GM19240 (cell line): ENCODE results near the gene PAX3.
"Not testable (repeated sequence)": the region's sequence is repeated elsewhere in the genome, so short reads cannot be mapped to it uniquely, and the experiment has no call there.

Experiments
- DNase-seq: peaks from one replicate; pipeline ENCODE4 v3.0.0; 2011; ENCODE audit warnings: low spot score; ENCODE audit not compliant: insufficient read length

Gene PAX3

DNA sequence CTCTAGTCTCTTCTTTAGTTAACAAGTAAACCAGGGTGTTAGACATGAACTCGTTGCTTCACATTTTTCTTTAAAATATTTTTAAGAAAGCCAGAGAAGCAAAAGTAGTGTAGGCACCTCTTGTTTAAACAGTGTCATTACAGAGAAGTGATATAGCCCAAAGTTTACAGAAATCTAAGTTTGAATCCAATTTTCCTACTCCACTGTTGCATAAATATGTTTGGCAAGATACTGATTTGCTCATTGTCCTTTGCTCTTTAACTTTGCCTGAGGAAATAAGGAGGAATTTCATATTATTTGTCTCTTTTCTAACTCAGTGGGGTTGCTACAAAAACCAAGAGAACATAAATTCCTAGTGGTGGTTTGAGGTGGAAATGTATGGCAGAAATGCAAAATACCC, 81.1 kb downstream of the PAX3 start:
- DNase-seq, result no peak

DNA sequence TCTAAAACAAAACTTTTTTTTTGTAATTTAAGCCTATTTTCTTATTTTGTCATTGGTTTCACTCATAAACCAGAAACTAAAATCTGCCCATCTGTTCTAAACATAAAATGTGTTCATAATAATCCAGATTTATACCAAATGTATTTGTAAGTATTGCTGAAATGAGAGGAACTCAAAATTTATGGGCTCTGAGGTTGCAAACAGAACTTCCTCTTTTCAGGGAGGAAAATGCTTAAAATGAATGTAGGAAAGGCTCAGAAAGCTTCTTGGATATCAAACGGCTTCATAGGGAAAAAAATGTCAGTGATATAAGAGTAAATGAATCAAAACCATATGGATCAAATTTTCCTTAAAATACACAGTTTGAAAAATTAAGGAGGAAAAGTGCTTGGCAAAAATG, 83.9 kb downstream of the PAX3 start:
- DNase-seq, result no peak

- DNase-seq, result no peak
These were observed 85.7 kb downstream of the PAX3 start for GRCh38 chr2:222213049-222213448.

GRCh38 chr2:222212571-222212970, 86.2 kb downstream of the PAX3 start:
- no peak for DNase-seq

DNA sequence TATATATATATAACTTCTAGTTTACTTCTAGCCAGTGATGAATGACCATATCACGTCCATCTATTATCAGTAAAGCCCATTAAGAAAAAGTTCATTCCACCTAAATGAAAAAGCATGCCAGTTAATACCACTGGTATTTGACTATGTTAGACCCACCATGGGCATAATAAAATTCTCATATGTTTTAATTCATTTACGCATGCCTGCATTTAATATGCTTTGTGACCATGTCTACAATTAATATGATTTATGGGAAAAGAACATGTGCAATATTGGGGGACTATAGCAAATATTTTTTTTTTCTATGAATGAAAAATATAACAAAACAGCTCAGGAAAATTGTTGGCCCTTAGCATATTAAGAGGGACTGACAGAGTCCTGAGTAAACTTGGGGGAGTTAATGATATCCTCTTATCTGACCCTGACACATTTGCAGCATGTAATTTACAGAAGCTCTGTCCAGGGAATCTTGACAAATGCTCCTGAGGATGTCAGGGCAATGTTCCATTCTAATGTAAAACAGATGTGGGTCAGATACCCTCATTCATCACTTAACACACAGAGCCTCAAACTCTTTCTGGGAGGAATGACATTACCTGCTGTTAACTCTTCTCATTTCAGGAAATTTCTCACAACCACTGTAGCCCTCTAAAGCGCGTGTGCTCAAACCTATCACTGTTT, 90.6 kb downstream of the PAX3 start:
- no peak for DNase-seq

DNA sequence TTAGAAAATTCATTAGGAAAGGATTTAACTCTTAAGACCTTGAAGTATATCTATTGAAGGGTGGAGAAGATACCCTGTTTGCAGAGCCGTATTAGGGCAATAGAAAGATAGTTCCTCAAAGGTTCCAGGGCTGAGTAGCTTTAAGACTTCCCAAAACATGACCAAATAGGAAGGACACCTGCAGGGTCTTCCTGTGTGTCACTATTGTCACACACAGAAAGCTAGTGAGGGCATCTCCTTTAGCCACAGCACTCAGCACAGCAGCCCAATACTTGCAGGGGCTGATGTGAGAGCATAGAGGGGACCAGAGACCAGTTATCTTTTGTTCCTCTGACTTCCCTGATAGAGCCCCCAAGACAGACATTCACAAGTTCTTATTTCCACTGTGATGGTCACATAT, 93.7 kb downstream of the PAX3 start:
- DNase-seq, result no peak

- no peak for DNase-seq
These were observed 95.8 kb downstream of the PAX3 start for GRCh38 chr2:222203041-222203440.

GRCh38 chr2:222196159-222196558, 102.6 kb downstream of the PAX3 start:
- no peak for DNase-seq

DNA sequence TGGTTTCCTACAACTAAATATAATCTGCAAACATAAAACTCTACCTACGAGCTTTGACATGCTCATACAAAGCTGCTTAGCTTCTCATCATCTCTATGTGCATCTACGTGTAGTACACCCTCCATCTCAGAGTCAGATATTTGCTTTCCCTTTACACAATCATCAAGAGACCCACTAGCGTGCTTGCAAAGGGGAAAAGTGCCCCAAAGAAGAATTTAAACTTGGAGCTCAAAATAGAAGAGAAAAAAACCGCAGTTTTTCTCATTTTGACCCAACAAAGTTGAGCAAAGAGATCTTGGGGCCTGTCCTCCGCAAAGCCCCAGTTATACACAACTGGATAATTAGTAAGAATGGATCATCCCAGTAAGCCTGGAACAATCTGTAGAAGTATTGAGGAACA, 104.1 kb downstream of the PAX3 start:
- no peak for DNase-seq

DNA sequence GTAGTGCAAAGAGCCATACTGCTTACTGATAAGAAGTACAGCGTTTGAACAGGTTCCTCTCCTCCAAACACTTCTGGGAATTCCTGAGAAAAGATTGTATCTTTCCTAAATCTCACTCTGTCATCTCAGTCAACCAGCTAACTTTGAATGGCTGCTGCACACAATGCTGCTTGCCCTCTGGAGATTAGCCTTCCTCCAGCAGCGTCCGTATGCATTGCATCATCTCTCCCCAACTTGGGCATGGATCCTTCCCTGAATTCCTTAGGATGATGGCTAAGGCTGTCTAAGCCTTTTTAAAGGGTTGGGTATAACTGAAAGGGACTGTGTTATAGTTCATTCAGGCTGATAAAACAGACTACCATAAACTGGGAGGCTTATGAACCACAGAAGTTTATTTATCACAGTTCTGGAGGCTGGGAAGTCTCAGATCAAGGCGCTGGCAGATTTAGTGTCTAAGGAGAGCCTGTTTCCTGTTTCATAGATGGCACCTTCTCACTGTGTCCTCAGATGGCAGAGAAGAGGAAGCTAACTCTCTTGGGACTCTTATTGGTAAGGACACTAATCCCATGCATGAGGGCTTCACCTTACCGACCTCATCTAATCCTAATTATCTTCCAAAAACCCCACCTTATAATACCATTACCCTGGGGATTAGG, 105.3 kb downstream of the PAX3 start:
- no peak for DNase-seq

DNA sequence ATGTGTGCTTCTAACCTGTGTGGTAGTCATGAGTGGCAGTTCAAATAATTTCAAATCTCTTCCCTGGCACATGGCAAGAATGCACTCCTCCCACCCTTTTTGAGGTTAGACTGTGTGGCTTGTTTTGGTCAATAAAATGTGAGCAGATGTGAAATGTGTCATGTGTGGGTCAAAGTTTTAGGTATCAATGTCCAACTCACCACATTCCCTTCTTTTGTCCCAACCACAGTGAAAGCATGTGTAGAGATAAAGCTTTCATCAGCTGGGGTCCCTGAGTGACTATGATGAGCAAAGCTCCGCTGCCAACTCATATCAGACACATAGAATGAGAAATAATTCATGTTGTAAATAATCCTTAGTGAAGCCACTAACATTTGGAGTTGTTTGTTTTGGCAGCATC, 118.2 kb downstream of the PAX3 start:
- no peak for DNase-seq

- no peak for DNase-seq
These were observed 119.2 kb downstream of the PAX3 start for GRCh38 chr2:222179592-222179991.

GRCh38 chr2:222178450-222178849, 120.3 kb downstream of the PAX3 start:
- no peak for DNase-seq

- DNase-seq, result no peak
These were observed 121.9 kb downstream of the PAX3 start for GRCh38 chr2:222176890-222177289.

DNA sequence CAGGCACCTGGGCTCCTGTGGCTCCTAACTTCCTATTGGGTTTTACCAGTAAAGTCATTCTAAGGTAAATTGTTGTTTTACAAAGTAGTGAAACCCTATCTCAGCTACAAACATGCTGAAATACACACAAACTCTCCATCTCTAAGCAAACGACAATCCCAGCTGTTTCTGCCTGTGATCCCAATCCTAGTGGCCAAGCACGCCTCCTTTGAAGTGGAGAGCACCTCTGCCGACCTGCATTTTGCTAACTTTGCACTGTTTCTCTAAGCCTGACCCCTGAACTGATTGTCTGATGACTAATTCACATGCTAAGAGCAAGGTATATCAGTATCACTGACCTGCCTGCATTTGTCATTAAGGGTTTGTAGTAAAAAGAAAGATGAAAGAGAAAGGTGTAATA, 124.3 kb downstream of the PAX3 start:
- no peak for DNase-seq

GRCh38 chr2:222169346-222169745, 129.5 kb downstream of the PAX3 start:
- DNase-seq, result no peak

DNA sequence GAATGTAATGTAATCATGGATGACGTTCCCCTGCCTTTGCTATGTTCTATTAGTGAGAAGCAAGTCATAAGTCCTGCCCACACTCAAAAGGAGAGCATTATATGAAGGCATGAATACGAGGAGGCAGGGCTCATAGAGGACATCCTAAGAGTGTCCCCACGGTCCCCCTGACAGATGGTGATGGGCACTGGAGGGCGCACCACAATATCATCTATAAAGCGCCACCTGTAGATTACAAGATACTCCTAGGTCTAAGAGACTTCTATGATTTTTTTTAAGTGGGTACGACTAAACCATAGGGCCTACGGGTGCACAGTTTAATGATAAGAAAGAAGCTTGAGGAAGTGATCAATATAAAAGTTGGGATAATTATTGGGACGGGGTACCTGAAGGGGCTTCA, 131.0 kb downstream of the PAX3 start:
- DNase-seq, result no peak

- no peak for DNase-seq
These were observed 137.9 kb downstream of the PAX3 start for GRCh38 chr2:222160944-222161343.

DNA sequence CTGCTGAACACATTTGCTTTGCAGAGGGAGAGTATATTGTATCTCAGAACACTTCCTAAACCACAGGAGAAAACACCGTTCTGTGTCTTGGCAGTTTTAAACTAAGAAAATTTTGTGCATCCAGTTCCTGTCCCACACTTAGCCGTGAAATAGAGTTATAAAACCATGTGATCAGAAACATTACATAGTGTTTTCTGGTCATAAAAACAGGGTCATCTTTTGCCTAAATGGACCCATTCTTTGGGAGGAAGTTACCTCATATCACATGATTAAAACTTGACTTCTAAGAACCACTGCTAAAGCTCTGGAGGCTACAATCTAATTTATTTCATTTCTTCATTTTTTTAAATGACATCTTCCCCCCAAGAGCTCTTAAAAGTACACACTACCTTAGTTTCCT, 138.7 kb downstream of the PAX3 start:
- DNase-seq, result no peak

DNA sequence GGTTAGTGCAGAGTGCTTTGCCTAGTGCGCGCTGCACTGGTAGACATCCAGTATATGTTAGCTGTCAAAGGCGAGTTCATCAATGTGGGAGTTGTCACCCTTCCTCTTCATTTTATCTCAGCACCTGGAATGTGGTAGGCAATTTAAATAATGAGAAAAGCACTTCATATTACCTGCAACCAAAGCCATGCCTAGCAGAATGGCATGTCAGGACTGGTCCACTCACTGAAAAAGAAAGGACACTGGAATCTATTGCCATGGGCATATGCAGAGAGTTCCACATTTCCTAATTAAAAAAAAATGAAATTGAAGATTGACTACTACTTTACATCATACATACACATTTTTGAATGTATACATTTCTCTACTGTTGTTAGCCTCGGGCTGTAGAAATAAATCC, 139.6 kb downstream of the PAX3 start:
- no peak for DNase-seq

- DNase-seq, result not testable (repeated sequence)
These were observed 143.7 kb downstream of the PAX3 start for GRCh38 chr2:222155003-222155664.
